Measurements from ENCODE around the gene MEF2B.

DNA sequence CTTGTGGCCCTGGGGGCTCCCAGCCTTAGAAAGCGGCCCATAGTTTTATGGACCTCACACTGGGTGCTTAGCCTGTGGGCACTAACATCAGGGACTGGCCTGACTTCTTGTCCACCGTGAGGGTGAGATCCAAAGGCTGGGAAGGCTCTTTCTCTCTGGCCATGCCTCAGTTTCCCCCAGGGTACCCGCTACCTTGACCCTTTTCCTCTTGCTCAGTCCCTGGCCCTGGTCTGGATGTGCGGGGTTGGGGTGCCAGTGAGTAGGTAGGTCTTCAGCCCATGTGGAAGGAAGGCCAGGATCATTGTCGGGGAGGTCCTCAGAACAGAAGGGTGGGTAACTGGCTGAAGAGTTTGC is 30.2 kb downstream of the MEF2B start:
- TF ChIP-seq, protein P1, sequence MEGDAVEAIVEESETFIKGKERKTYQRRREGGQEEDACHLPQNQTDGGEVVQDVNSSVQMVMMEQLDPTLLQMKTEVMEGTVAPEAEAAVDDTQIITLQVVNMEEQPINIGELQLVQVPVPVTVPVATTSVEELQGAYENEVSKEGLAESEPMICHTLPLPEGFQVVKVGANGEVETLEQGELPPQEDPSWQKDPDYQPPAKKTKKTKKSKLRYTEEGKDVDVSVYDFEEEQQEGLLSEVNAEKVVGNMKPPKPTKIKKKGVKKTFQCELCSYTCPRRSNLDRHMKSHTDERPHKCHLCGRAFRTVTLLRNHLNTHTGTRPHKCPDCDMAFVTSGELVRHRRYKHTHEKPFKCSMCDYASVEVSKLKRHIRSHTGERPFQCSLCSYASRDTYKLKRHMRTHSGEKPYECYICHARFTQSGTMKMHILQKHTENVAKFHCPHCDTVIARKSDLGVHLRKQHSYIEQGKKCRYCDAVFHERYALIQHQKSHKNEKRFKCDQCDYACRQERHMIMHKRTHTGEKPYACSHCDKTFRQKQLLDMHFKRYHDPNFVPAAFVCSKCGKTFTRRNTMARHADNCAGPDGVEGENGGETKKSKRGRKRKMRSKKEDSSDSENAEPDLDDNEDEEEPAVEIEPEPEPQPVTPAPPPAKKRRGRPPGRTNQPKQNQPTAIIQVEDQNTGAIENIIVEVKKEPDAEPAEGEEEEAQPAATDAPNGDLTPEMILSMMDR (IDR thresholded peaks at IDR 0.05), result peak in 1 of 4 experiments; percentile 2
- TF ChIP-seq POLR2A (IDR thresholded peaks at IDR 0.05), result no peak

Data from gastroesophageal sphincter (tissue), 3 donors.